HK-2 (cell line): ENCODE results near the gene TEX53.

Experiments
- DNase-seq: peaks from one replicate; pipeline ENCODE4 v3.0.0-alpha.2; 2018; ENCODE audit not compliant: unreplicated experiment

Gene TEX53

GRCh38 chr9:114638404-114638803, 19.2 kb downstream of the TEX53 start:
- no peak for DNase-seq

DNA sequence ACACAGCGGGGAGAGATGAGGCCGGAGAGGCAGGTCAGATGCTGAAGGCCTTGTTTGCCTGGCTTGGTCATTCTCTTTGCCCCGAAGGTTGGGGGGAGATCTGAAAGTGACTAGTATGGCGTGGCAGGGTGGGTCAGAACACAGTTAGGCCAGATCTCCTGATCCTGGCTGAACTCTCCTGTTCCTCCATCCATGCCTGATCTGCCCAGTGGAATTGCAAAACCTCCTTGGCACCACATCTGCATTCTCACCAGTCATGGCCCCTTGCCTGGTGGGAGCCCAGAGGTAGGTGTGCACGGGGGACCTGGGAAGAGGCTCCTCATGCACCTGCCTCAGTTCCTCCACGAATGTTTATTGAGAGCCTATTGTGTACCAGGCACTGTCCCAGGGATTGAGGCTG, 23.2 kb downstream of the TEX53 start:
- no peak for DNase-seq

GRCh38 chr9:114633438-114634089, 24.0 kb downstream of the TEX53 start:
- DNase-seq: no peak

DNA sequence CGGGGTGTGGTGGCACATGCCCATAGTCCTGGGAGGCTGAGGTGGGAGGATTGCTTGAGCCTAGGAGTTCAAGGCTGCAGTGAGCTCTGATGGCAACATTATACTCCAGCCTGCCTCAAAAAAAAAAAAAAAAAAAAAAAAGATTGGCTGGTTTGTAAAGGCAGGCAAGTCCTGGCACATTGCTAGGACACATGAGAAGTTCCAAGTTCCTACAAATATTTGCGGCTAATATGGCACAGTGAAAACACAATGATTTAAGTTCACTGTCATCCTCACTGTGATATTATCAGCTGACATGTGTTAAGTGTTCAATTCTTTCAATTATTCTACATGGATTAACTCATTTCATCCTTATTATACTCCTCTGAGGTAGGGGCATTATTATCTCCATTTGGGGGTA, 26.4 kb downstream of the TEX53 start:
- no peak for DNase-seq

GRCh38 chr9:114629563-114630090, 28.0 kb downstream of the TEX53 start:
- no peak for DNase-seq

DNA sequence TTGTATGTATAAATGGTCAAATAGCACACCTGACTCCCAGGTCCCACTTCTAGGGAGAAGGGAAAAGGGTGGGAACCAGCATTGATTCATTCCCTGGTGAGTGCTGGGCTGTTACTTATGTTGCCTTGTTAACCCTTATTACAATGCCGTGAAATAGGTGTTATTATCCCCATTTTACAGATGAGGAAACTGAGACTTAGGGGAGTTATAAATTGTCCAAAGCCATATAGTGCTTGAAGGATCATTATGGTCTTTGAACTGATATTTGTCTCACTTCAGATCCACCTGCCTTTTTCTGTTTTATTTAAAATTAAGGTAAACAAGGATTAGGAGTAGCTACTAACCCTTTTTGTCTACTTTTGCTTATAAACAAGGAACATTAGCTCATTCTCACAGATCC, 30.1 kb downstream of the TEX53 start:
- no peak for DNase-seq

GRCh38 chr9:114626415-114627020, 31.1 kb downstream of the TEX53 start:
- no peak for DNase-seq

GRCh38 chr9:114624677-114625076, 32.9 kb downstream of the TEX53 start:
- DNase-seq: no peak

DNA sequence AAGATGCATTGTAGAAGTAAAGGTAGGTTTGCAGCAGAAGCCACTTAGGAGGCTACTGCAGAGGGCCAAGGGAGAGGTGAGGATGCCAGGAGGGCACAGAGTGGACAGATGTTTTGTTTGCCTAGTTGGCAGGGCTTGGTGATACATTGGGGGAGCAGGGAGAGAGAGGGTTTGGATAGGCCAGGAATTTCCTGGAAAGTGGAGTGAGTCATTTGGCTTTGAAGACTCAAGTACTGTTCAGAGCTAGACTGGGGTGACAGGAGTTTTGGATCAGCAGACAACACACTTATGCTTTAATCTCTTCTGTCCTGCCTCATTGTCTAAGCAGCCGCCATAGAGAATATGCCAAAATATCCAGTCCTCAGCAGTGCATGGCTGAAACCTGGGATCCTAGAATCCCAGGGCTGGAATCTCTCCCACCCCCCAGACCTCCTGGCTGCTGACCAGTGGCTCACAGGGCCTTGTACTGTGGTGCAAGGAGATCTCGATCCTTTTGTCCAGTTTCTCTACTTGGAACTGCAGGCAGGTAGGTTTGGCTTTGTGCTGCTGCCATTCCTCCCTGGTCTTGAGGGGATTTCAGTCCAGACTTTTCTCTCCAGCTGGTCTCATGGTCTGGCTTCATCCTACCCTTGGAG, 35.5 kb downstream of the TEX53 start:
- peak; percentile 30 for DNase-seq

- DNase-seq: no peak
Measured at GRCh38 chr9:114621561-114621960, 36.0 kb downstream of the TEX53 start.

GRCh38 chr9:114619191-114619761, 38.3 kb downstream of the TEX53 start:
- no peak for DNase-seq

GRCh38 chr9:114616684-114617520, 40.7 kb downstream of the TEX53 start:
- DNase-seq: no peak

GRCh38 chr9:114614373-114614772, 43.2 kb downstream of the TEX53 start:
- no peak for DNase-seq

DNA sequence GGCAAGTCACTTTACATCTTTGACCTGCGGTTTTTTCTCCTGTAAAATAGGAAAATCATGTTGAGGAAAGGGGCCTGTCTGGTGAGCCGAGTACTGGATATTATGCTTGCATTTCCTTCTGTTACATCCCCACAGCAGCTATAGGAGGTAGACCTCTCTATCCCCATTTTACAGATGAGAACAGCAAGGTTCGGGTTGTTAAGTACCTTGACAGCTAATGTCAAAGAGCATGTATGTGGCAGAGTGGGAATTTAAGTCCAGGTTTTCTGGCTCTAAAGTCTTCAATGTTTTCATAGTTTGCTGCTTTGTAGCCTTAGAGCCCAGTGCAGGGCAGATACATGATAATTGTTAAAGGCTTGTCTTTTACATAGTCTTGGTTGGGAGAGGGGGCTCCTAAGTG, 43.7 kb downstream of the TEX53 start:
- no peak for DNase-seq

DNA sequence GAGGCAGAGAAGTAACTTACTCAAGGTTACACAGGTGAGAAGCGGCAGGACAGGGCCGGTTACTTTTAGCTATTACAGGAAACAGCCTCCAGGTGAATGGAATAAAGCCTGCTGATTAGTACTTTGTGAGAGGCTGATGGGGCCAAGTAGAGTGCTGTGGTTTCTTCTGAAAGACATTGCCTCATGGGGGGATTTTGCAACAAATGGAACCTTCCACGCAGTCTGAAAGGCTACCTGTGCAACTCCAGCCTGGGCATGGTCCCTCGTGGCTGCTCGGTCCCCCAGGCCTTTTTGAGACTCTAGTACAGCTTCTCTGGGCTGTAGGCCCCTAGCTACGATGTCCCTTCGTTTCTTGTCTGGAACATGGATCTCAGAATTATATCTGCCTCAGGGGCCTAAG, 44.5 kb downstream of the TEX53 start:
- no peak for DNase-seq

- DNase-seq: no peak
Measured at GRCh38 chr9:114612272-114612923, 45.2 kb downstream of the TEX53 start.

DNA sequence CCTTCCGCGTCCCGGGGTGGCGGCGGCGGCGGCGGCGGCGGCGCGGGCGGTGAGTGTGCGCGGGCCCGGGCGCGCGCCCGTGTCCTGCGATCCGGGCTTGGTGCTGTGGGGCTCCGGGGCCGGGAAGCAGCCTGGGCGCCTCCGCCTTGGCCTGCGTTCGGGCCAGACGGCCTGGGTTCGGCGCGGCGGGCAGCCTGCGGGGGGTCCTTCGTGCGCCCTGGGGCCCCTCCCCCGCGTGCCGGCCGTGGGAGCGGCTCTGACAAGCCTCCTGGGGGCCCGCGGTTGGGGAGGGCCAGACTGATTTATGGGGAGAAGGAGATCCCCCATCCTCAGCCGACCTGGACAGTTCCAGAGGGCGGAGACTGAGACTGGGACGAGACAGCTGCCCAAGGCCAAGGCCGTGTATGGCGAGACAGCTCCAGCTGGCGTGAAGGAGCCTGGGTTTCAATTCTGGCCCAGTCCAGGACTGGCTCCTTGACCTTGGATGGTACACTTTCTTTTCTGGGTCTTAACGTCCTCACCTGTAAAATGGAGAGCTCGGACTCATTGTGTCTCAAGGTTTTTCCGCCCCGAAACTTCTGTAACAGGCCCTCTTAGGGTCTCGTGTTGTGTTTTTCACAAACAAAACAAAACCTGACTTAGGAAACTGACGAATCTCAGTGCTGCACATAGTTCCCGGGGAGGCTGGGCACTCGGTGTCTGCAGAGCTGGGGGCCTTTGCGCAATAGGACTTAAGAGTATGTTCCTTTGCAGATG, 45.9 kb downstream of the TEX53 start:
- peak; percentile 69 for DNase-seq

GRCh38 chr9:114608525-114608796, 49.1 kb downstream of the TEX53 start:
- DNase-seq: no peak

DNA sequence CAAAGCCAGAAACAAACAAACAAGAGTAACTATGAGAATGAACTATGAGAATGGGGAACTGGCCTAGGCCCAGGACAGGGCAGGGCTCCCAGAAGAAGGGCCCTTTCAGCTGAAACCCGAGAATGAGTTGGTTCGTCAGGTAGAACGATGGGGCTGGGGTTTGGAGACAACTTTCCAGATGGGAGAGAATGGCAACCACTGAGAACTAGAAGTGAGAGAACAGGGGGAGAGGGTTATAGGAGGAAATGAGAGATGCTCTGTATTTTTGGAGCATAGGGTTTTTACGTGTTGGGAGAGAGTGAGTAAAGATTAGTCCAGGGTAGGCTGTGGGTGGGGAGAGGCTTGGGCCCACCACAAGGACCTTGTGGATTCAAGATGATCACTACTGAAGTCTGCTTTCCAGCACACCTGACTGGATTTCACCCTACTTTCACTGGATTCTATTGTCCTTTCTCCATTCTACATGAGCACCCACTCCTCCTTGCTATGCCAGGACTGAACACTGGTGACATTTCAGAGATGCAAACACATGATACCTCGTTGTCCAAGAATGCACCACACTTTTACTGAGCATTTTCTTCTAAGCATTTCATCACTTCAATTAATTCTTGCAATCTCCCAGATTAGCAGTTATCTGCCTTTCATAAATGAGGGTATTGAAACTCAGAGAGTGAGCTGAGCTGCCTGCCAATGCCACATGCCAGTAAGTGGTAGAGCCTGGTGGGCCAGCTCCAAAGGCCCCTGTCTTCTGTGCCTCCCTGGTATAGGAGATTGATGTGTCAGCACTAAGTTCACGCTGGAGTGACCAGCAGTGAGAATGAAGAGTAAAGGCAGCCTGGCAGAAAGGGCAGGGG, 49.7 kb downstream of the TEX53 start:
- DNase-seq: no peak
